HL-60 (cell line): ENCODE results near the gene CCL4.

ENCODE experiments used
- GABPA ChIP-seq: IDR thresholded peaks from 2 replicates; pipeline ENCODE4 v1.6.1; 2012; ENCODE audit warnings: low read depth
- POLR2AphosphoS5 ChIP-seq: IDR thresholded peaks from 2 replicates; pipeline ENCODE4 v1.6.1; 2012; ENCODE audit warnings: low read depth
- SPI1 ChIP-seq: IDR thresholded peaks from 2 replicates; pipeline ENCODE4 v1.6.1; 2012; ENCODE audit warnings: low read depth, mild to moderate bottlenecking, borderline replicate concordance
- TF ChIP-seq, protein P1 (sequence below): IDR thresholded peaks from one replicate; pipeline ENCODE4 v1.5.1; 2011; ENCODE audit warnings: low read length, control low read depth, inconsistent platforms; ENCODE audit not compliant: insufficient read depth
- TF ChIP-seq, protein P2 (sequence below): IDR thresholded peaks from 2 replicates; pipeline ENCODE4 v1.6.1; 2012; ENCODE audit warnings: low read depth; ENCODE audit not compliant: insufficient replicate concordance

DNA sequence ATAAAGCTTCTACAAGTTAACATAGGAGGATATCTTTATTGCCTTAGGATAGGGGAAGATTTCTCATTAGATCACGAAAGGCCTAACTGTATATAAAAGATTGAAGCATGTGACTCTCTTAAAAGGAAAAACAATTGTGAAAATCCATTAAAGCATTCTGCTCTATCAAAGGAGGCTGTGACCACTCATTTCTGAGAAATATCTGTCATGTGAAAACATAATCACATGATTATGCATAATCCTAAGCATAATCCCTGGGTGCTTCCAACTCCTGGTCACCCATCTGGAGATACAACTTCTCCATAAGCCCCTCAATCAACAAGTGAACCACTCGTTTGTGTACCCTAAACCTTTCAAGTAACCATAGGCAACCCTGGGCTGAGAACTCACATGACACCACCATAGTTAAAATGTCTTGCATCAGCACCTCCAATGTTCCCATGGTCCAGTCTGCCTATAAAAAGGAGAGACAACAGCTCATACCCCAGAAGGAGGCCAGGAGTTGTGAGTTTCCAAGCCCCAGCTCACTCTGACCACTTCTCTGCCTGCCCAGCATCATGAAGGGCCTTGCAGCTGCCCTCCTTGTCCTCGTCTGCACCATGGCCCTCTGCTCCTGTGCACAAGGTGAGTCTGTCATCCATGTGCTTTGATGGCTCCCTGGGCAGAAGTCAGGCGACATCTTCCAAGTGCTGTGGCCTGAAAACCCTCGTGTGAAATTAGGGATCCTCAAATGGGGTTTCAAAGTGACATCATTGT, 39.7 kb upstream of the CCL4 start, which contains the start of gene CCL18:
- TF ChIP-seq, protein P1, sequence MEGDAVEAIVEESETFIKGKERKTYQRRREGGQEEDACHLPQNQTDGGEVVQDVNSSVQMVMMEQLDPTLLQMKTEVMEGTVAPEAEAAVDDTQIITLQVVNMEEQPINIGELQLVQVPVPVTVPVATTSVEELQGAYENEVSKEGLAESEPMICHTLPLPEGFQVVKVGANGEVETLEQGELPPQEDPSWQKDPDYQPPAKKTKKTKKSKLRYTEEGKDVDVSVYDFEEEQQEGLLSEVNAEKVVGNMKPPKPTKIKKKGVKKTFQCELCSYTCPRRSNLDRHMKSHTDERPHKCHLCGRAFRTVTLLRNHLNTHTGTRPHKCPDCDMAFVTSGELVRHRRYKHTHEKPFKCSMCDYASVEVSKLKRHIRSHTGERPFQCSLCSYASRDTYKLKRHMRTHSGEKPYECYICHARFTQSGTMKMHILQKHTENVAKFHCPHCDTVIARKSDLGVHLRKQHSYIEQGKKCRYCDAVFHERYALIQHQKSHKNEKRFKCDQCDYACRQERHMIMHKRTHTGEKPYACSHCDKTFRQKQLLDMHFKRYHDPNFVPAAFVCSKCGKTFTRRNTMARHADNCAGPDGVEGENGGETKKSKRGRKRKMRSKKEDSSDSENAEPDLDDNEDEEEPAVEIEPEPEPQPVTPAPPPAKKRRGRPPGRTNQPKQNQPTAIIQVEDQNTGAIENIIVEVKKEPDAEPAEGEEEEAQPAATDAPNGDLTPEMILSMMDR: no peak
- TF ChIP-seq POLR2AphosphoS5 (no peak), GABPA (no peak), SPI1 (no peak)
- TF ChIP-seq, protein P2, sequence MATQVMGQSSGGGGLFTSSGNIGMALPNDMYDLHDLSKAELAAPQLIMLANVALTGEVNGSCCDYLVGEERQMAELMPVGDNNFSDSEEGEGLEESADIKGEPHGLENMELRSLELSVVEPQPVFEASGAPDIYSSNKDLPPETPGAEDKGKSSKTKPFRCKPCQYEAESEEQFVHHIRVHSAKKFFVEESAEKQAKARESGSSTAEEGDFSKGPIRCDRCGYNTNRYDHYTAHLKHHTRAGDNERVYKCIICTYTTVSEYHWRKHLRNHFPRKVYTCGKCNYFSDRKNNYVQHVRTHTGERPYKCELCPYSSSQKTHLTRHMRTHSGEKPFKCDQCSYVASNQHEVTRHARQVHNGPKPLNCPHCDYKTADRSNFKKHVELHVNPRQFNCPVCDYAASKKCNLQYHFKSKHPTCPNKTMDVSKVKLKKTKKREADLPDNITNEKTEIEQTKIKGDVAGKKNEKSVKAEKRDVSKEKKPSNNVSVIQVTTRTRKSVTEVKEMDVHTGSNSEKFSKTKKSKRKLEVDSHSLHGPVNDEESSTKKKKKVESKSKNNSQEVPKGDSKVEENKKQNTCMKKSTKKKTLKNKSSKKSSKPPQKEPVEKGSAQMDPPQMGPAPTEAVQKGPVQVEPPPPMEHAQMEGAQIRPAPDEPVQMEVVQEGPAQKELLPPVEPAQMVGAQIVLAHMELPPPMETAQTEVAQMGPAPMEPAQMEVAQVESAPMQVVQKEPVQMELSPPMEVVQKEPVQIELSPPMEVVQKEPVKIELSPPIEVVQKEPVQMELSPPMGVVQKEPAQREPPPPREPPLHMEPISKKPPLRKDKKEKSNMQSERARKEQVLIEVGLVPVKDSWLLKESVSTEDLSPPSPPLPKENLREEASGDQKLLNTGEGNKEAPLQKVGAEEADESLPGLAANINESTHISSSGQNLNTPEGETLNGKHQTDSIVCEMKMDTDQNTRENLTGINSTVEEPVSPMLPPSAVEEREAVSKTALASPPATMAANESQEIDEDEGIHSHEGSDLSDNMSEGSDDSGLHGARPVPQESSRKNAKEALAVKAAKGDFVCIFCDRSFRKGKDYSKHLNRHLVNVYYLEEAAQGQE: no peak
